ENCODE measurements around the gene ATP13A4. TPM values are rescaled to one million over a fixed set of nuclear protein-coding genes. Genes with fewer than 3 reads are reported as not detected.

The ATP13A4 gene
- total and polyA plus RNA-seq, 9 donors = 0.33 to 4.8 (median 0.69) TPM

- H3K27ac ChIP-seq (ENCODE audit: low read length) = no peak overlapping the region
- no peak overlapping the region for H3K4me3 ChIP-seq (ENCODE audit: low read length)
- no peaks in the 10 kb centered on the region for H3K9me3 ChIP-seq (replicated peaks; ENCODE audit: control insufficient read depth, low read depth, low read length)
- no peaks in the 10 kb centered on the region for H3K36me3 ChIP-seq (ENCODE audit: control insufficient read depth, insufficient read depth, low read length)
- H3K27me3 ChIP-seq (ENCODE audit: control insufficient read depth, insufficient read depth, low read length) = no peaks in the 10 kb centered on the region
- no peak for DNase-seq
- WGBS (ENCODE audit: insufficient coverage) = 44% methylated on average over 4 of the region's 4 CpGs
- H3K4me1 ChIP-seq (ENCODE audit: control insufficient read depth, insufficient read depth, low read length) = no peaks in the 10 kb centered on the region
Observed at GRCh38 chr3:193560870-193561269, 6.2 kb upstream of the ATP13A4 start.

GRCh38 chr3:193560091-193560490 lies 5.4 kb upstream of the ATP13A4 start:
- H3K27me3 ChIP-seq (ENCODE audit: control insufficient read depth, insufficient read depth, low read length) = no peaks in the 10 kb centered on the region
- 100% methylated on average over 1 of the region's 4 CpGs for WGBS (ENCODE audit: insufficient coverage)
- no peaks in the 10 kb centered on the region for H3K4me1 ChIP-seq (ENCODE audit: control insufficient read depth, insufficient read depth, low read length)
- H3K4me3 ChIP-seq (ENCODE audit: low read length) = no peak overlapping the region
- no peaks in the 10 kb centered on the region for H3K36me3 ChIP-seq (ENCODE audit: control insufficient read depth, insufficient read depth, low read length)
- DNase-seq = no peak
- no peaks in the 10 kb centered on the region for H3K9me3 ChIP-seq (replicated peaks; ENCODE audit: control insufficient read depth, low read depth, low read length)
- H3K27ac ChIP-seq (ENCODE audit: low read length) = no peak overlapping the region

GRCh38 chr3:193559100-193559499 lies 4.4 kb upstream of the ATP13A4 start:
- no peaks in the 10 kb centered on the region for H3K4me1 ChIP-seq (ENCODE audit: control insufficient read depth, insufficient read depth, low read length)
- no peak overlapping the region for H3K27ac ChIP-seq (ENCODE audit: low read length)
- no peak overlapping the region for H3K4me3 ChIP-seq (ENCODE audit: low read length)
- no peak for DNase-seq
- H3K36me3 ChIP-seq (ENCODE audit: control insufficient read depth, insufficient read depth, low read length) = no peaks in the 10 kb centered on the region
- H3K27me3 ChIP-seq (ENCODE audit: control insufficient read depth, insufficient read depth, low read length) = no peaks in the 10 kb centered on the region
- H3K9me3 ChIP-seq (replicated peaks; ENCODE audit: control insufficient read depth, low read depth, low read length) = no peaks in the 10 kb centered on the region

- Histone ChIP-seq H3K36me3 (ENCODE audit: control insufficient read depth, insufficient read depth, low read length) (no peaks in the 10 kb centered on the region), H3K9me3 (replicated peaks; ENCODE audit: control insufficient read depth, low read depth, low read length) (no peaks in the 10 kb centered on the region), H3K27me3 (ENCODE audit: control insufficient read depth, insufficient read depth, low read length) (no peaks in the 10 kb centered on the region), H3K4me1 (ENCODE audit: control insufficient read depth, insufficient read depth, low read length) (no peaks in the 10 kb centered on the region), H3K27ac (ENCODE audit: low read length) (no peak overlapping the region), H3K4me3 (ENCODE audit: low read length) (no peak overlapping the region)
- DNase-seq = no peak
- WGBS (ENCODE audit: insufficient coverage) = no CpG with 5 or more reads among the region's 2 CpGs
Observed at GRCh38 chr3:193556841-193557240, 2.1 kb upstream of the ATP13A4 start.

GRCh38 chr3:193553586-193553985 lies 1.1 kb downstream of the ATP13A4 start:
- Histone ChIP-seq H3K27ac (ENCODE audit: low read length) (no peak overlapping the region), H3K4me3 (ENCODE audit: low read length) (no peak overlapping the region), H3K9me3 (replicated peaks; ENCODE audit: control insufficient read depth, low read depth, low read length) (no peaks in the 10 kb centered on the region), H3K27me3 (ENCODE audit: control insufficient read depth, insufficient read depth, low read length) (no peaks in the 10 kb centered on the region), H3K36me3 (ENCODE audit: control insufficient read depth, insufficient read depth, low read length) (no peaks in the 10 kb centered on the region), H3K4me1 (ENCODE audit: control insufficient read depth, insufficient read depth, low read length) (no peaks in the 10 kb centered on the region)
- DNase-seq = no peak
- no CpG with 5 or more reads among the region's 1 CpG for WGBS (ENCODE audit: insufficient coverage)

- Histone ChIP-seq H3K27ac (ENCODE audit: low read length) (no peak overlapping the region), H3K4me1 (ENCODE audit: control insufficient read depth, insufficient read depth, low read length) (no peaks in the 10 kb centered on the region), H3K27me3 (ENCODE audit: control insufficient read depth, insufficient read depth, low read length) (no peaks in the 10 kb centered on the region), H3K4me3 (ENCODE audit: low read length) (no peak overlapping the region), H3K36me3 (ENCODE audit: control insufficient read depth, insufficient read depth, low read length) (no peaks in the 10 kb centered on the region), H3K9me3 (replicated peaks; ENCODE audit: control insufficient read depth, low read depth, low read length) (no peaks in the 10 kb centered on the region)
- WGBS (ENCODE audit: insufficient coverage) = no CpG with 5 or more reads among the region's 1 CpG
- no peak for DNase-seq
Observed at GRCh38 chr3:193552923-193553322, 1.8 kb downstream of the ATP13A4 start.

- peaks cover 4% of the 10 kb centered on the region for H3K9me3 ChIP-seq (replicated peaks; ENCODE audit: control insufficient read depth, low read depth, low read length)
- H3K4me3 ChIP-seq (ENCODE audit: low read length) = no peak overlapping the region
- no peaks in the 10 kb centered on the region for H3K27me3 ChIP-seq (ENCODE audit: control insufficient read depth, insufficient read depth, low read length)
- no peak for DNase-seq
- WGBS (ENCODE audit: insufficient coverage) = 59% methylated on average over 3 of the region's 4 CpGs
- H3K27ac ChIP-seq (ENCODE audit: low read length) = no peak overlapping the region
- H3K36me3 ChIP-seq (ENCODE audit: control insufficient read depth, insufficient read depth, low read length) = no peaks in the 10 kb centered on the region
- no peaks in the 10 kb centered on the region for H3K4me1 ChIP-seq (ENCODE audit: control insufficient read depth, insufficient read depth, low read length)
Observed at GRCh38 chr3:193548406-193548805, 6.3 kb downstream of the ATP13A4 start.

GRCh38 chr3:193546129-193546528 lies 8.6 kb downstream of the ATP13A4 start:
- H3K9me3 ChIP-seq (replicated peaks; ENCODE audit: control insufficient read depth, low read depth, low read length) = peaks cover 4% of the 10 kb centered on the region
- no peak for DNase-seq
- H3K36me3 ChIP-seq (ENCODE audit: control insufficient read depth, insufficient read depth, low read length) = no peaks in the 10 kb centered on the region
- no peak overlapping the region for H3K4me3 ChIP-seq (ENCODE audit: low read length)
- H3K27me3 ChIP-seq (ENCODE audit: control insufficient read depth, insufficient read depth, low read length) = no peaks in the 10 kb centered on the region
- H3K4me1 ChIP-seq (ENCODE audit: control insufficient read depth, insufficient read depth, low read length) = no peaks in the 10 kb centered on the region
- H3K27ac ChIP-seq (ENCODE audit: low read length) = no peak overlapping the region

- peaks cover 4% of the 10 kb centered on the region for H3K9me3 ChIP-seq (replicated peaks; ENCODE audit: control insufficient read depth, low read depth, low read length)
- no peaks in the 10 kb centered on the region for H3K4me1 ChIP-seq (ENCODE audit: control insufficient read depth, insufficient read depth, low read length)
- H3K27me3 ChIP-seq (ENCODE audit: control insufficient read depth, insufficient read depth, low read length) = no peaks in the 10 kb centered on the region
- 100% methylated on average over 1 of the region's 1 CpG for WGBS (ENCODE audit: insufficient coverage)
- no peaks in the 10 kb centered on the region for H3K36me3 ChIP-seq (ENCODE audit: control insufficient read depth, insufficient read depth, low read length)
- no peak overlapping the region for H3K27ac ChIP-seq (ENCODE audit: low read length)
- no peak for DNase-seq
- no peak overlapping the region for H3K4me3 ChIP-seq (ENCODE audit: low read length)
Observed at GRCh38 chr3:193545304-193545703, 9.4 kb downstream of the ATP13A4 start.

GRCh38 chr3:193544289-193544688 lies 10.4 kb downstream of the ATP13A4 start:
- Histone ChIP-seq H3K4me1 (ENCODE audit: control insufficient read depth, insufficient read depth, low read length) (no peaks in the 10 kb centered on the region), H3K4me3 (ENCODE audit: low read length) (no peak overlapping the region), H3K27ac (ENCODE audit: low read length) (no peak overlapping the region), H3K36me3 (ENCODE audit: control insufficient read depth, insufficient read depth, low read length) (no peaks in the 10 kb centered on the region), H3K27me3 (ENCODE audit: control insufficient read depth, insufficient read depth, low read length) (no peaks in the 10 kb centered on the region), H3K9me3 (replicated peaks; ENCODE audit: control insufficient read depth, low read depth, low read length) (peaks cover 4% of the 10 kb centered on the region)
- no peak for DNase-seq
- no CpG with 5 or more reads among the region's 1 CpG for WGBS (ENCODE audit: insufficient coverage)
